ENCODE data around the gene RRP8. TPM values are rescaled to one million over a fixed set of nuclear protein-coding genes. Genes with fewer than 3 reads are reported as not detected.

RRP8 gene
- total RNA-seq (2014; rRNA removed; shearing (Covaris generic)): 14.8 and 15.2 TPM in 2 replicates
- polyA plus RNA-seq (2014; cell fraction: nucleus; rRNA removed): 6.9 and 13.9 TPM in 2 replicates

GRCh38 chr11:6603287-6604080 lies at the start of gene RRP8, which contains the start of gene ILK:
Gene RRP8 (minus strand): TSS chr11:6603616. CDS start chr11:6603502, 114 bp downstream.
Gene ILK (plus strand): TSS chr11:6603774. CDS start chr11:6604272, 498 bp downstream.
- peak; percentile 76 for DNase-seq (ENCODE audit: extremely low read depth, low read depth)

GRCh38 chr11:6653097-6653496 lies 49.7 kb upstream of the RRP8 start:
- no peak for DNase-seq (ENCODE audit: extremely low read depth, low read depth)

GRCh38 chr11:6652182-6652581 lies 48.8 kb upstream of the RRP8 start:
- DNase-seq (ENCODE audit: extremely low read depth, low read depth): no peak

GRCh38 chr11:6650980-6651379 lies 47.6 kb upstream of the RRP8 start:
- no peak for DNase-seq (ENCODE audit: extremely low read depth, low read depth)

- DNase-seq (ENCODE audit: extremely low read depth, low read depth): no peak
Observed at GRCh38 chr11:6650104-6650503, 46.7 kb upstream of the RRP8 start.

- no peak for DNase-seq (ENCODE audit: extremely low read depth, low read depth)
Observed at GRCh38 chr11:6648501-6648900, 45.1 kb upstream of the RRP8 start.

GRCh38 chr11:6647836-6648235 lies 44.4 kb upstream of the RRP8 start:
- DNase-seq (ENCODE audit: extremely low read depth, low read depth): no peak

GRCh38 chr11:6646918-6647679 lies 43.7 kb upstream of the RRP8 start:
- DNase-seq (ENCODE audit: extremely low read depth, low read depth): no peak

GRCh38 chr11:6646576-6646917 lies 43.1 kb upstream of the RRP8 start:
- no peak for DNase-seq (ENCODE audit: extremely low read depth, low read depth)

GRCh38 chr11:6646071-6646470 lies 42.7 kb upstream of the RRP8 start:
- no peak for DNase-seq (ENCODE audit: extremely low read depth, low read depth)

GRCh38 chr11:6642957-6643356 lies 39.5 kb upstream of the RRP8 start:
- no peak for DNase-seq (ENCODE audit: extremely low read depth, low read depth)

GRCh38 chr11:6640985-6641701 lies 37.7 kb upstream of the RRP8 start:
- DNase-seq (ENCODE audit: extremely low read depth, low read depth): no peak

- no peak for DNase-seq (ENCODE audit: extremely low read depth, low read depth)
Observed at GRCh38 chr11:6640036-6640984, 36.9 kb upstream of the RRP8 start.

GRCh38 chr11:6638429-6638828 lies 35.0 kb upstream of the RRP8 start:
- no peak for DNase-seq (ENCODE audit: extremely low read depth, low read depth)

GRCh38 chr11:6637871-6638270 lies 34.5 kb upstream of the RRP8 start:
- no peak for DNase-seq (ENCODE audit: extremely low read depth, low read depth)

GRCh38 chr11:6636480-6636879 lies 33.1 kb upstream of the RRP8 start:
- no peak for DNase-seq (ENCODE audit: extremely low read depth, low read depth)

- DNase-seq (ENCODE audit: extremely low read depth, low read depth): no peak
Observed at GRCh38 chr11:6635082-6635932, 31.9 kb upstream of the RRP8 start.

GRCh38 chr11:6634534-6634933 lies 31.1 kb upstream of the RRP8 start:
- no peak for DNase-seq (ENCODE audit: extremely low read depth, low read depth)
